Cerebellar cortex (tissue), 1 donor: ENCODE measurements around the gene RFTN1.

Source experiments
- DNase-seq: peaks from one replicate; pipeline ENCODE4 v3.0.0-alpha.2; 2015; ENCODE audit warnings: low spot score

Gene RFTN1

DNA sequence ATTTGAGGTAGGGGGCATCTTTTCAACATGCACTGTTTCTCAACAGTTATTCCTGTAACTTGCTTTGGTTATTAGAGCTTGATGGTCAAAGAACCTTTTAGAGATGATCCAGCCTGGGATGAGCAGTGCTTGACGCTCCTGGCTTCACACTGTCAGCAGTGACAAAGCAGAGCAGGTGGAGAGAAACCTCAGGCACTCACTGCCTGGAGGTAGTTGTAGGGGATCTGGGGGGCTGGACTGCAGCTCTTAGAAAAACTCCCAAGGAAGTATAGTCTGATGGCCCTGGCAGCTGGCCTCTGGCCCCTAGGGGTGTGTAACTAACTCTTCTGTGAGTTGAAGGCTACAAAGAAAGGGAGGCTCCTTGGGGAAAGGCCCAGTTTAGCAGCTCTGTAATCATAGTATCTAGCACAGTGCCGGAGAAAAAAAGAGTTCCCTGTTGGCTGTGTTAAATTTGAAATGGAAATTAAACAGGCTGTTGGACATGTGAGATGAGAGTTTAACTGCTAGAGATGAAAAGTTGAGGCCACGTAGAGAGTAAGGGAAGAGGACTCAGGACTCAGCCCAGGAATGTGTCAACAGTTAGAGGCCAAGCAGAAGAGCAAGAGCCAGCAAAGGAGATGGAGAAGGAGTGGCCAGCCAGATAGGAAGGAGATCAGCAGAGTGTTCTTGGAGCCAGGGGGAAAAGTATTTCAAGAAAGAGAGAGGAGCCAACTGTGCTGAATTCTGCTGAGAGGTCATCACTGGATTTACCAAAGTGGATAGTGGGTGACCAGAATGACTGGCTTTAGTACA, 234.3 kb downstream of the RFTN1 start:
- DNase-seq, result no peak

- no peak for DNase-seq
Measured at GRCh38 chr3:16277471-16277870, 236.0 kb downstream of the RFTN1 start.

GRCh38 chr3:16273867-16274266, 239.6 kb downstream of the RFTN1 start:
- no peak for DNase-seq

- DNase-seq, result no peak
Measured at GRCh38 chr3:16272588-16272987, 240.9 kb downstream of the RFTN1 start.

- DNase-seq, result no peak
Measured at GRCh38 chr3:16270855-16271254, 242.6 kb downstream of the RFTN1 start.

DNA sequence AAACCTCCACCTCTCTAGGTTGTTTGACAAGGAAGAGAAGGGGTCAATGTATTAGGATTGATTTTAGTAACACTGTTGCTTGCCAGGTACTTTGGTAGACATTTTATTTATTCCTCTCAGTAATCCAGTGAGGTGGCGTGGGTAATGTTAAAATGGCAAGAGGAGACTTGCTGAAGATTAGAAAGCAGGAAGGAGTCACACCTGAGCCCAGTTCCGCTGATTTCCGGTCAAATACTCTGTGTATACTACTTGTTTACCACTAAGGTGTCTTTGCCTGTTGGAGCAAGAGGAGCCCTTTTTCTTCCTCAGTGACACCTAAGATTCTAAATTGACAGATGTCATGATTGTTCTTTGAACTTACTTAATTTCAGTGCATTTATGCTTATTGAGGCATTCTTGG, 246.8 kb downstream of the RFTN1 start:
- DNase-seq, result no peak
